GM23248 (cell line): ENCODE data around the gene SUDS3.

Experiments
- EZH2 ChIP-seq: fragments of 200-600 bp; sonication (generic); IDR thresholded peaks from 2 replicates; pipeline ENCODE4 v1.6.1; 2018; ENCODE audit warnings: antibody characterized with exemption, mild to moderate bottlenecking; ENCODE audit not compliant: insufficient read depth, poor library complexity, severe bottlenecking
- EZH2phosphoT487 ChIP-seq: fragments of 200-600 bp; sonication (generic); IDR thresholded peaks from 2 replicates; pipeline ENCODE4 v1.6.1; 2018; ENCODE audit warnings: antibody characterized with exemption, moderate library complexity, mild to moderate bottlenecking, low read depth; ENCODE audit not compliant: insufficient read depth

DNA sequence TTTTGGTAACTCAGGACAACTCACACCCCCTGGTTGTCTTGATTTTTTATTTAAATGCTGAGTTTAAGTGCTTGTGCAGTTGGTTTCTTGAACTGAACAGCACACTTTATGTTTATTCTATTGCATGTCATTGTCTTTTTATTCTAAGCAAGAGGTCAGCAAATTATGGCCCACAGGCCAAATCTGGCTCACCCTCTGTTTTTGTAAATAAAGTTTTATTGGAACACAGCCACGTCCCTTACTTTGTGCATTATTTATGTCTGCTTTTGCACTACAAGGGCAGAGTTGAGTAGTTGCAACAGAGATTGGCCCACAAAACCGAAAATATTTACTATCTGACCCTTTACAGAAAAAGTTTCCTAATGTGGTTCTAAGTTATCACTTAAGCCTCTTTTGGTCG, 52.3 kb downstream of the SUDS3 start:
- TF ChIP-seq EZH2phosphoT487 (no peak), EZH2 (no peak)
